GM12873 (cell line): ENCODE data around the gene RPF1.

Experiments
- CTCF ChIP-seq: IDR thresholded peaks from 2 replicates; pipeline ENCODE4 v1.5.1; 2012; ENCODE audit warnings: low read depth, mild to moderate bottlenecking, moderate library complexity, low read length, control low read depth; ENCODE audit not compliant: insufficient read depth; ENCODE audit errors: missing control alignments

Gene RPF1

GRCh38 chr1:84478876-84479868 is at the start of gene RPF1:
RPF1 (plus strand) TSS chr1:84479266; CDS start chr1:84479282, 16 bp downstream.
- no peak for TF ChIP-seq CTCF

- no peak for TF ChIP-seq CTCF
Measured at GRCh38 chr1:84430546-84430945, 48.5 kb upstream of the RPF1 start.

GRCh38 chr1:84433258-84434080 is 45.6 kb upstream of the RPF1 start:
- peak; percentile 64 for TF ChIP-seq CTCF

- TF ChIP-seq CTCF = no peak
Measured at GRCh38 chr1:84434081-84434769, 44.8 kb upstream of the RPF1 start.

GRCh38 chr1:84434801-84435549 is 44.1 kb upstream of the RPF1 start:
- no peak for TF ChIP-seq CTCF

- no peak for TF ChIP-seq CTCF
Measured at GRCh38 chr1:84436876-84437655, 42.0 kb upstream of the RPF1 start.
